H1 (cell line): Measurements from ENCODE around the gene POFUT2. TPM values are rescaled to one million over a fixed set of nuclear protein-coding genes. Genes with fewer than 3 reads are reported as not detected.

Experiments
- CTCF ChIA-PET: fragments of 300-600 bp; sonication (Branson Sonifier 250); formaldehyde crosslinking; loops from one replicate; lab custom pipeline; 2021; ENCODE audit not compliant: partially characterized antibody; lab: Charles Lee
- POLR2A ChIA-PET: fragments of 300-600 bp; sonication (Branson Sonifier 250); formaldehyde crosslinking; loops from one replicate; lab custom pipeline; 2021; ENCODE audit warnings: inconsistent platforms; ENCODE audit not compliant: partially characterized antibody; lab: Charles Lee
- DNase-seq, 2 experiments: peaks; one replicate each; pipeline versions ENCODE4 v3.0.0 to v3.0.0-alpha.2; 2010 to 2022; ENCODE audit warnings: low spot score in 2 of 2, low read depth in 1 of 2, mixed read lengths in 1 of 2
- FAIRE-seq: peaks from 2 replicates; lab custom pipeline; 2011; peaks lifted over from hg19 to GRCh38; lab: Jason Lieb, UNC
- H2AFZ ChIP-seq: 2 replicates; pipeline ENCODE4 v1.8.1; 2012; ENCODE audit warnings: low read length, inconsistent platforms
- H2AK5ac ChIP-seq: 2 replicates; pipeline ENCODE4 v1.6.1; 2013; ENCODE audit warnings: low read depth, low read length
- H2BK120ac ChIP-seq: replicated peaks from 2 replicates; pipeline ENCODE3; 2013; ENCODE audit warnings: low read depth, low read length, inconsistent platforms
- H2BK12ac ChIP-seq: 2 replicates; pipeline ENCODE4 v1.6.1; 2013; ENCODE audit warnings: low read depth, low read length
- H2BK15ac ChIP-seq: 2 replicates; pipeline ENCODE4 v1.6.1; 2013; ENCODE audit warnings: low read length
- H2BK20ac ChIP-seq: 2 replicates; pipeline ENCODE4 v1.6.1; 2013; ENCODE audit warnings: low read length
- H2BK5ac ChIP-seq: 2 replicates; pipeline ENCODE4 v1.6.1; 2013; ENCODE audit warnings: low read depth, low read length
- H3K14ac ChIP-seq: 2 replicates; pipeline ENCODE4 v1.6.1; 2013; ENCODE audit warnings: inconsistent platforms; ENCODE audit not compliant: insufficient read length
- H3K18ac ChIP-seq: 2 replicates; pipeline ENCODE4 v1.6.1; 2013; ENCODE audit warnings: low read length; ENCODE audit errors: extremely low read depth
- H3K23ac ChIP-seq: 2 replicates; pipeline ENCODE4 v1.6.1; 2013; ENCODE audit warnings: inconsistent platforms; ENCODE audit not compliant: insufficient read length
- H3K23me2 ChIP-seq: 2 replicates; pipeline ENCODE4 v1.6.1; 2013; ENCODE audit warnings: low read depth, low read length
- H3K27ac ChIP-seq: 2 replicates; pipeline ENCODE4 v1.6.1; 2011; ENCODE audit warnings: low read depth, low read length, inconsistent platforms
- H3K27me3 ChIP-seq, 4 experiments: replicated peaks in 1 of 4; 1 replicate in 1 of 4; 2 replicates in 3 of 4; pipeline versions ENCODE4 v1.6.1 to v1.8.1; 2011 to 2013; ENCODE audit warnings: low read length in 3 of 4, mild to moderate bottlenecking in 3 of 4, inconsistent platforms in 2 of 4, mixed read lengths in 2 of 4, moderate library complexity in 1 of 4; ENCODE audit not compliant: control insufficient read depth in 3 of 4, insufficient read depth in 3 of 4; ENCODE audit errors: extremely low read depth in 1 of 4
- H3K36me3 ChIP-seq, 4 experiments: 2 replicates each; pipeline versions ENCODE4 v1.6.1 to v1.8.1; 2011 to 2013; ENCODE audit warnings: mild to moderate bottlenecking in 4 of 4, low read length in 3 of 4, moderate library complexity in 2 of 4, control low read depth in 1 of 4, inconsistent platforms in 1 of 4; ENCODE audit not compliant: insufficient read depth in 4 of 4, control insufficient read depth in 2 of 4
- H3K4ac ChIP-seq: replicated peaks from 2 replicates; pipeline ENCODE3; 2013; ENCODE audit warnings: low read length, low read depth, mixed read lengths, inconsistent platforms; ENCODE audit not compliant: insufficient read length
- H3K4me1 ChIP-seq, 4 experiments: replicated peaks in 1 of 4; 1 replicate in 1 of 4; 2 replicates in 3 of 4; pipeline versions ENCODE4 v1.6.1 to v1.8.1; 2011 to 2013; ENCODE audit warnings: low read length in 3 of 4, inconsistent platforms in 2 of 4, mixed read lengths in 1 of 4; ENCODE audit not compliant: insufficient read depth in 4 of 4, control insufficient read depth in 3 of 4
- H3K4me2 ChIP-seq, 2 experiments: 2 replicates each; pipeline versions ENCODE4 v1.6.1 to v1.8.1; 2011 to 2013; ENCODE audit warnings: low read depth in 2 of 2, low read length in 2 of 2, control low read depth in 1 of 2, inconsistent platforms in 1 of 2, mild to moderate bottlenecking in 1 of 2; ENCODE audit not compliant: insufficient read depth in 1 of 2
- H3K4me3 ChIP-seq, 4 experiments: fragments of 200-600, 300-600 bp in 1 of 4; sonication (generic), shearing (Covaris generic), sonication (Bioruptor Twin) in 1 of 4; 2 replicates each; pipeline versions ENCODE4 v1.5.1 to v1.8.1; 2011 to 2016; ENCODE audit warnings: low read length in 4 of 4, low read depth in 3 of 4, control low read depth in 2 of 4, inconsistent platforms in 2 of 4, mild to moderate bottlenecking in 2 of 4, mixed read lengths in 1 of 4, moderate library complexity in 1 of 4; ENCODE audit not compliant: insufficient read depth in 2 of 4; ENCODE audit errors: extremely low read depth in 1 of 4
- H3K56ac ChIP-seq: replicated peaks from 2 replicates; pipeline ENCODE3; 2013; ENCODE audit warnings: low read depth, mild to moderate bottlenecking, mixed read lengths, low read length, inconsistent platforms; ENCODE audit not compliant: insufficient read length
- H3K79me1 ChIP-seq: 2 replicates; pipeline ENCODE4 v1.6.1; 2013; ENCODE audit warnings: low read depth, low read length, control low read depth
- H3K79me2 ChIP-seq, 2 experiments: 2 replicates each; pipeline versions ENCODE4 v1.6.1 to v1.8.1; 2012 to 2013; ENCODE audit warnings: low read length in 2 of 2, mild to moderate bottlenecking in 2 of 2, inconsistent platforms in 1 of 2; ENCODE audit not compliant: insufficient read depth in 2 of 2, control insufficient read depth in 1 of 2
- H3K9ac ChIP-seq, 4 experiments: replicated peaks in 1 of 4; 1 replicate in 1 of 4; 2 replicates in 3 of 4; pipeline versions ENCODE4 v1.6.1 to v1.8.1; 2011 to 2013; ENCODE audit warnings: low read depth in 3 of 4, low read length in 3 of 4, control low read depth in 2 of 4, mild to moderate bottlenecking in 2 of 4, moderate library complexity in 2 of 4, inconsistent platforms in 1 of 4; ENCODE audit errors: extremely low read depth in 1 of 4
- H3K9me3 ChIP-seq, 2 experiments: 2 replicates each; pipeline versions ENCODE4 v1.6.1 to v1.8.1; 2012 to 2013; ENCODE audit warnings: mild to moderate bottlenecking in 2 of 2, moderate library complexity in 2 of 2, control low read depth in 1 of 2, inconsistent platforms in 1 of 2, low read depth in 1 of 2, low read length in 1 of 2, mixed read lengths in 1 of 2; ENCODE audit not compliant: insufficient read depth in 2 of 2
- H4K20me1 ChIP-seq, 2 experiments: replicated peaks in 1 of 2; 2 replicates each; pipeline versions ENCODE3 to v1.8.1; 2011 to 2013; ENCODE audit warnings: inconsistent platforms in 2 of 2, low read length in 2 of 2, mild to moderate bottlenecking in 1 of 2; ENCODE audit not compliant: insufficient read depth in 2 of 2, control insufficient read depth in 1 of 2
- H4K5ac ChIP-seq: 2 replicates; pipeline ENCODE4 v1.6.1; 2013; ENCODE audit warnings: low read length, low read depth, mixed read lengths, inconsistent platforms; ENCODE audit not compliant: insufficient read length
- H4K8ac ChIP-seq: 2 replicates; pipeline ENCODE4 v1.8.0; 2013; ENCODE audit warnings: mild to moderate bottlenecking, moderate library complexity, low read length, inconsistent platforms; ENCODE audit not compliant: insufficient read depth; ENCODE audit errors: extremely low read depth
- H4K91ac ChIP-seq: replicated peaks from 2 replicates; pipeline ENCODE3; 2013; ENCODE audit warnings: low read length, mixed read lengths, inconsistent platforms; ENCODE audit not compliant: insufficient read length
- BACH1 ChIP-seq: IDR thresholded peaks from 2 replicates; pipeline ENCODE4 v1.6.1; 2012; ENCODE audit warnings: low read length, improper control_type of control experiment
- CTCF ChIP-seq, 3 experiments: IDR thresholded peaks; 1 replicate in 2 of 3; 2 replicates in 1 of 3; pipeline versions ENCODE4 v1.5.1 to v1.6.1; 2011; ENCODE audit warnings: low read length in 3 of 3, mild to moderate bottlenecking in 3 of 3, inconsistent platforms in 2 of 3, low read depth in 1 of 3, moderate library complexity in 1 of 3; ENCODE audit not compliant: insufficient read depth in 1 of 3; ENCODE audit errors: control extremely low read depth in 1 of 3
- GABPA ChIP-seq: IDR thresholded peaks from 2 replicates; pipeline ENCODE4 v1.6.1; 2011; ENCODE audit warnings: mild to moderate bottlenecking, low read length, moderate library complexity, borderline replicate concordance; ENCODE audit not compliant: insufficient read depth
- MAX ChIP-seq: IDR thresholded peaks from 2 replicates; pipeline ENCODE4 v1.6.1; 2012; ENCODE audit warnings: inconsistent platforms
- SP1 ChIP-seq: IDR thresholded peaks from 2 replicates; pipeline ENCODE4 v1.6.1; 2011; ENCODE audit warnings: low read depth, low read length
- USF2 ChIP-seq: IDR thresholded peaks from 2 replicates; pipeline ENCODE4 v1.6.1; 2011; ENCODE audit warnings: low read length, improper control_type of control experiment
- WGBS, 2 experiments: shearing (Covaris generic) in 1 of 2; methylation state at CpG; one replicate each; pipeline versions ENCODE4 v1.1.6 to v1.1.7; 2013 to 2015; ENCODE audit warnings: low lambda C conversion rate in 2 of 2, mixed read lengths in 2 of 2, inconsistent platforms in 1 of 2, low coverage in 1 of 2, missing lambda C conversion rate in 1 of 2; ENCODE audit not compliant: insufficient replicate concordance in 2 of 2, insufficient coverage in 1 of 2, insufficient read length in 1 of 2; ENCODE audit errors: extremely low coverage in 1 of 2, missing lambda C conversion rate in 1 of 2; 5-methylcytosine and 5-hydroxymethylcytosine counted together
- polyA plus RNA-seq, 7 experiments: library from polyadenylated mRNA; depleted of rRNA in 3 of 7; stranded (reverse) in 5 of 7; unstranded in 2 of 7; fragments of >200 nt in 5 of 7; fragments of 200-250 nt in 2 of 7; gene quantifications; 1 replicate in 5 of 7; 2 replicates in 1 of 7; 4 replicates in 1 of 7; pipeline versions ENCODE4 v1.2.1 to v1.2.3, GENCODE V29; 2011 to 2013; ENCODE audit warnings: missing spikeins in 2 of 7, mixed read lengths in 2 of 7
- total RNA-seq: library from RNA; stranded (reverse); fragmentation: NEBNext Ultra II Directional; extraction: Animal tissue kit (Norgen Biotek cat#: 25700); gene quantifications from 2 replicates; pipeline ENCODE4 v1.2.1, GENCODE V29; 2021

The POFUT2 gene
- total and polyA plus RNA-seq, 2 of the 8 experiments (the other 6 are each of a cell fraction or from before 2014, with no cell fraction given), result 13.7 to 32.1 TPM

GRCh38 chr21:45309069-45309986 lies 21.6 kb upstream of the POFUT2 start:
- no peaks in the 10 kb centered on the region for H3K36me3 ChIP-seq
- no peak overlapping the region for H3K14ac ChIP-seq
- no peak overlapping the region for H2BK15ac ChIP-seq
- no peak overlapping the region for H2BK5ac ChIP-seq
- H2BK12ac ChIP-seq, result no peak overlapping the region
- H4K20me1 ChIP-seq, result peaks cover 0 to 3% of the 10 kb centered on the region in 2 experiments
- H3K9me3 ChIP-seq, result 0 out of 4 replicates have a peak, but pooled peaks cover 0 to 3% of the 10 kb centered on the region in 2 experiments
- H3K4me2 ChIP-seq, result no peak overlapping the region
- CTCF ChIA-PET, result interaction anchor here (0.6 to 2.9 kb wide), 33 partner anchors 8 to 413 kb away, joined by 3 to 27 read pairs (median 4); no protein-coding TSS in a partner anchor
- H3K23ac ChIP-seq, result no peak overlapping the region
- no peak overlapping the region for H2BK20ac ChIP-seq
- H2AFZ ChIP-seq, result no peak overlapping the region
- H3K23me2 ChIP-seq, result peaks cover 5% of the 10 kb centered on the region
- peaks cover 0 to 3% (median 1%) of the 10 kb centered on the region in 4 experiments; a peak in 4 of 7 replicates for H3K4me1 ChIP-seq
- H3K56ac ChIP-seq, result no peak overlapping the region
- no peak overlapping the region for H4K91ac ChIP-seq
- H2AK5ac ChIP-seq, result no peak overlapping the region
- DNase-seq (peak; percentile 39 to 95), FAIRE-seq (no peak)
- H2BK120ac ChIP-seq, result no peak overlapping the region
- no peak overlapping the region for H3K4ac ChIP-seq
- H3K4me3 ChIP-seq, result no peak overlapping the region
- H3K27ac ChIP-seq, result no peak overlapping the region
- H3K79me2 ChIP-seq, result no peaks in the 10 kb centered on the region
- POLR2A ChIA-PET, result interaction anchor here (0.6 to 1.2 kb wide), 6 partner anchors 8 to 1345 kb away, joined by 3 to 4 read pairs (median 3); no protein-coding TSS in a partner anchor
- no peak overlapping the region; the same call in 1 of the 2 replicates for H3K18ac ChIP-seq
- H3K27me3 ChIP-seq, result peaks cover 0 to 3% (median 0%) of the 10 kb centered on the region in 4 experiments; a peak in 3 of 7 replicates
- H3K9ac ChIP-seq, result no peak overlapping the region
- 74% methylated on average over 27 of the region's 27 CpGs; no CpG with 5 or more reads in 1 of the 2 experiments for WGBS, 2 experiments
- no peaks in the 10 kb centered on the region for H3K79me1 ChIP-seq
- peak overlapping the region; percentile 62; the same call in 1 of the 2 replicates for H4K8ac ChIP-seq
- no peak overlapping the region for H4K5ac ChIP-seq
- TF ChIP-seq GABPA, result peak; percentile 42; the same call in 1 of the 2 replicates
- TF ChIP-seq BACH1, result no peak
- TF ChIP-seq USF2, result 0 out of 2 replicates have a peak, but pooled peaks have one; percentile 29
- TF ChIP-seq SP1, result 0 out of 2 replicates have a peak, but pooled peaks have one; percentile 7
- peak; percentile 31; the same call in 1 of the 2 replicates for TF ChIP-seq MAX
- TF ChIP-seq CTCF (IDR thresholded peaks at IDR 0.05; ENCODE audit: control extremely low read depth in 1 of 3, insufficient read depth in 1 of 3, low read depth in 1 of 3, low read length in 3 of 3), result peak in 2 of 3 experiments; percentile 85 to 90; a peak in 3 of 4 replicates
